ENCODE results near the gene VDR.

VDR gene

DNA sequence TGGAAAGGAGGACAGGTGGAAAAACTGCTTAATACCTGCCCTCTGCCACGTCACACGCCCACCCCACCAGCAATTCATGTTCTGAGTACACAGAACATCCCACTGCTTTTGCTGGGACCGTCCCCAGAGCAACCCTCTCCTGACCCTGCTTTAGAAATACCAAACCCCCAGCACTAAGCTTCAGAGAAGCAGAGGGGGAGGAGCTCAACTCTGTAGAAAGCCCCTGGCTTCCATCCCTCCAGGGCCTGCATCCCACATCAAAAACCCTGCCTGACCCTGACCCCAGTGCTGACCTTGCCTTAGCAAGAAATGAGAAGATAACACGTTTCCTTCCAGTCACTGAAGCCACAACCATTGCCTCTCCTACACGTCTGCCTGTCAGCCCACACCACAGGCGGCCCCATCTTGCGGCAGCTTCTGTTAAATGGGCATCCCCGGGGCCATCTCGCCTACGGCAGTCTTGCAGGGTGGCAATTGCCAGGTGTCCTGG, 19.7 kb downstream of the VDR start:
- no peak for ATAC-seq
- no peak for TF ChIP-seq GLIS3 (CRISPR knock-in tag; IDR thresholded peaks at IDR 0.05)
- no peak for TF ChIP-seq ZFP30 (CRISPR knock-in tag; IDR thresholded peaks at IDR 0.05)
- no peak for TF ChIP-seq TCF4 (CRISPR knock-in tag; IDR thresholded peaks at IDR 0.05; ENCODE audit: borderline replicate concordance)
- no peak for TF ChIP-seq TOX (CRISPR knock-in tag; IDR thresholded peaks at IDR 0.05; ENCODE audit: borderline replicate concordance)
- TF ChIP-seq, protein P1, sequence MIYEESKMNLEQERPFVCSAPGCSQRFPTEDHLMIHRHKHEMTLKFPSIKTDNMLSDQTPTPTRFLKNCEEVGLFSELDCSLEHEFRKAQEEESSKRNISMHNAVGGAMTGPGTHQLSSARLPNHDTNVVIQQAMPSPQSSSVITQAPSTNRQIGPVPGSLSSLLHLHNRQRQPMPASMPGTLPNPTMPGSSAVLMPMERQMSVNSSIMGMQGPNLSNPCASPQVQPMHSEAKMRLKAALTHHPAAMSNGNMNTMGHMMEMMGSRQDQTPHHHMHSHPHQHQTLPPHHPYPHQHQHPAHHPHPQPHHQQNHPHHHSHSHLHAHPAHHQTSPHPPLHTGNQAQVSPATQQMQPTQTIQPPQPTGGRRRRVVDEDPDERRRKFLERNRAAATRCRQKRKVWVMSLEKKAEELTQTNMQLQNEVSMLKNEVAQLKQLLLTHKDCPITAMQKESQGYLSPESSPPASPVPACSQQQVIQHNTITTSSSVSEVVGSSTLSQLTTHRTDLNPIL (CRISPR knock-in tag; IDR thresholded peaks at IDR 0.05; ENCODE audit: low read depth) = no peak
- TF ChIP-seq PPARA (CRISPR knock-in tag; IDR thresholded peaks at IDR 0.05; ENCODE audit: borderline replicate concordance) = no peak
- TF ChIP-seq ISL1 (CRISPR knock-in tag; IDR thresholded peaks at IDR 0.05) = no peak
- no peak for TF ChIP-seq CSDC2 (CRISPR knock-in tag; IDR thresholded peaks at IDR 0.05)
- no peak for TF ChIP-seq BACH2 (CRISPR knock-in tag; IDR thresholded peaks at IDR 0.05; ENCODE audit: borderline replicate concordance)
- no peak for TF ChIP-seq ZNF70 (CRISPR knock-in tag; IDR thresholded peaks at IDR 0.05)
- TF ChIP-seq ESRRG (CRISPR knock-in tag; IDR thresholded peaks at IDR 0.05) = no peak
- TF ChIP-seq RARB (CRISPR knock-in tag; IDR thresholded peaks at IDR 0.05) = no peak
- no peak for TF ChIP-seq ZNF8 (CRISPR knock-in tag; IDR thresholded peaks at IDR 0.05)

DNA sequence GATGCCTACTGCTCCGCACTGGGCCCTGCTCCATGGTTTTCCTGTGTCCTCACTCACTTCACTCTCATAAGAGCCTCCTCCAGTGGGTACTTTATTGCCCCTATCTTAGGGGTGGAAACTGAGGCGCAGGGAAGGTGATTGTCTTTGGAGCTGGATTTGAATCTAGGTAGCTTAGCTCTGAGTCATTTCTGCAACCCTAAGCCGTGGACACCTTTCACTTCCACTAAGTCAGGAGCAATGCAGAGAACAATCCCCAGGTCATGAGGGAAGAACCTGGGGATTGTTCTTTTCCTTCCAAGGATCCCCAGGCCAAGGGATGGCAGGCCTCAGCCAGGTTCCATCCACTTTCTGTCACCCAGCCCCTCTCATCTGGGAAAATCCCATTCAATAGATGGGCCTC, 20.3 kb downstream of the VDR start:
- no peak for ATAC-seq

GRCh38 chr12:47883663-47884195, 21.1 kb downstream of the VDR start:
- ATAC-seq = no peak
- TF ChIP-seq, protein P2, sequence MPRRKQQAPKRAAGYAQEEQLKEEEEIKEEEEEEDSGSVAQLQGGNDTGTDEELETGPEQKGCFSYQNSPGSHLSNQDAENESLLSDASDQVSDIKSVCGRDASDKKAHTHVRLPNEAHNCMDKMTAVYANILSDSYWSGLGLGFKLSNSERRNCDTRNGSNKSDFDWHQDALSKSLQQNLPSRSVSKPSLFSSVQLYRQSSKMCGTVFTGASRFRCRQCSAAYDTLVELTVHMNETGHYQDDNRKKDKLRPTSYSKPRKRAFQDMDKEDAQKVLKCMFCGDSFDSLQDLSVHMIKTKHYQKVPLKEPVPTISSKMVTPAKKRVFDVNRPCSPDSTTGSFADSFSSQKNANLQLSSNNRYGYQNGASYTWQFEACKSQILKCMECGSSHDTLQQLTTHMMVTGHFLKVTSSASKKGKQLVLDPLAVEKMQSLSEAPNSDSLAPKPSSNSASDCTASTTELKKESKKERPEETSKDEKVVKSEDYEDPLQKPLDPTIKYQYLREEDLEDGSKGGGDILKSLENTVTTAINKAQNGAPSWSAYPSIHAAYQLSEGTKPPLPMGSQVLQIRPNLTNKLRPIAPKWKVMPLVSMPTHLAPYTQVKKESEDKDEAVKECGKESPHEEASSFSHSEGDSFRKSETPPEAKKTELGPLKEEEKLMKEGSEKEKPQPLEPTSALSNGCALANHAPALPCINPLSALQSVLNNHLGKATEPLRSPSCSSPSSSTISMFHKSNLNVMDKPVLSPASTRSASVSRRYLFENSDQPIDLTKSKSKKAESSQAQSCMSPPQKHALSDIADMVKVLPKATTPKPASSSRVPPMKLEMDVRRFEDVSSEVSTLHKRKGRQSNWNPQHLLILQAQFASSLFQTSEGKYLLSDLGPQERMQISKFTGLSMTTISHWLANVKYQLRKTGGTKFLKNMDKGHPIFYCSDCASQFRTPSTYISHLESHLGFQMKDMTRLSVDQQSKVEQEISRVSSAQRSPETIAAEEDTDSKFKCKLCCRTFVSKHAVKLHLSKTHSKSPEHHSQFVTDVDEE (CRISPR knock-in tag; IDR thresholded peaks at IDR 0.05) = no peak
- TF ChIP-seq BACH2 (CRISPR knock-in tag; IDR thresholded peaks at IDR 0.05; ENCODE audit: borderline replicate concordance) (no peak), RARB (CRISPR knock-in tag; IDR thresholded peaks at IDR 0.05) (no peak), ISL1 (CRISPR knock-in tag; IDR thresholded peaks at IDR 0.05) (no peak), GLIS3 (CRISPR knock-in tag; IDR thresholded peaks at IDR 0.05) (no peak), ZNF70 (CRISPR knock-in tag; IDR thresholded peaks at IDR 0.05) (no peak), SNAI2 (CRISPR knock-in tag; IDR thresholded peaks at IDR 0.05) (no peak), CSDC2 (CRISPR knock-in tag; IDR thresholded peaks at IDR 0.05) (no peak), PPARA (CRISPR knock-in tag; IDR thresholded peaks at IDR 0.05; ENCODE audit: borderline replicate concordance) (no peak), ZFP3 (CRISPR knock-in tag; IDR thresholded peaks at IDR 0.05) (no peak), ARNTL (CRISPR knock-in tag; IDR thresholded peaks at IDR 0.05; ENCODE audit: borderline replicate concordance, low read depth) (no peak), ZNF8 (CRISPR knock-in tag; IDR thresholded peaks at IDR 0.05) (no peak), ZNF565 (CRISPR knock-in tag; conservative IDR thresholded peaks at IDR 0.05; ENCODE audit: low read depth) (no peak)
- TF ChIP-seq, protein P3, sequence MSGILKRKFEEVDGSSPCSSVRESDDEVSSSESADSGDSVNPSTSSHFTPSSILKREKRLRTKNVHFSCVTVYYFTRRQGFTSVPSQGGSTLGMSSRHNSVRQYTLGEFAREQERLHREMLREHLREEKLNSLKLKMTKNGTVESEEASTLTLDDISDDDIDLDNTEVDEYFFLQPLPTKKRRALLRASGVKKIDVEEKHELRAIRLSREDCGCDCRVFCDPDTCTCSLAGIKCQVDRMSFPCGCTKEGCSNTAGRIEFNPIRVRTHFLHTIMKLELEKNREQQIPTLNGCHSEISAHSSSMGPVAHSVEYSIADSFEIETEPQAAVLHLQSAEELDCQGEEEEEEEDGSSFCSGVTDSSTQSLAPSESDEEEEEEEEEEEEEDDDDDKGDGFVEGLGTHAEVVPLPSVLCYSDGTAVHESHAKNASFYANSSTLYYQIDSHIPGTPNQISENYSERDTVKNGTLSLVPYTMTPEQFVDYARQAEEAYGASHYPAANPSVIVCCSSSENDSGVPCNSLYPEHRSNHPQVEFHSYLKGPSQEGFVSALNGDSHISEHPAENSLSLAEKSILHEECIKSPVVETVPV (CRISPR knock-in tag; IDR thresholded peaks at IDR 0.05) = no peak

More for the DNA sequence above, 20.3 kb downstream of the VDR start:
- TF ChIP-seq ARNTL (CRISPR knock-in tag; IDR thresholded peaks at IDR 0.05; ENCODE audit: borderline replicate concordance, low read depth) (no peak), GLIS3 (CRISPR knock-in tag; IDR thresholded peaks at IDR 0.05) (no peak), ZFP30 (CRISPR knock-in tag; IDR thresholded peaks at IDR 0.05) (no peak)
- TF ChIP-seq, protein P1 (CRISPR knock-in tag; IDR thresholded peaks at IDR 0.05; ENCODE audit: low read depth) = no peak

DNA sequence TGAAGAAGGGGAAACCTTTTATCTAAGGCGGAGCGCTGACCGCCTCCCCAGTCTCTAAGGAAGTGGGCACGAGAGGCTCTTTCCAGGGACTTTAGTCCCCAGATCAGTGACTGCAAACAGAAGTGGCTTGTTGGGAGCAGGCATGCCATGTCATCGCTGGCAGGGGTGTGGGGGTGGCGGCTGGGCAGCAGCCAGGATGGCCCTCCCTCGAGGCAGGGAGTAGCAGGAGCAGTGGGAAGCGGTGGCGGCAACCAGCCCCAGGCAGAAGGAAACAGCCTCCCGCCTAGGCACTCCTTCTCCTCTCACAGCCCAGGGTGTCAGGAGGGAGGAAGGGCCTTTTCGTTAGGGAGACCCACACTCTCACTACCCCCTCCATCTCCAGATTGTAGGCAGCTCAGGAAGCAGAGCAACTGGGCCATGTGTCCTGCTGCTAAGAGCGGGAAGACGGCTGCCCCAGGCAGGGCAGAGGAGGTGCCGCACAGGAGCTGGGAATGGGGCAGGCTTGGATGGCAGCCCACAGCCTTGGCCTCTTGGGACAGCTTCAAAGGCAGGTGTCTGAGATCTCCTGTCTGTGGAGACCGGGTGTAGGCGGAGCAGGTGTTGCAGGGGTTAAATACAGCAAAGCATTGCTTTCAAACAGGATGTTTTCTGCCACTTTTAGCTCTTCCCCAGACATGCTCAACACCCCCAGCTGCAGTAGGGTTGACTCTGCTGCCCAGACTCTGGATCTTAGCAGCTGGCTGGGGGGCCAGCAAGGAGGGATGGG, 21.8 kb downstream of the VDR start:
- no peak; the same call in 2 of the 3 replicates for ATAC-seq
- TF ChIP-seq GLIS3 (CRISPR knock-in tag; IDR thresholded peaks at IDR 0.05) = no peak
- no peak for TF ChIP-seq ZFP30 (CRISPR knock-in tag; IDR thresholded peaks at IDR 0.05)
- TF ChIP-seq ISL1 (CRISPR knock-in tag; IDR thresholded peaks at IDR 0.05) = no peak
- TF ChIP-seq TOX (CRISPR knock-in tag; IDR thresholded peaks at IDR 0.05; ENCODE audit: borderline replicate concordance) = no peak
- TF ChIP-seq, protein P3 (CRISPR knock-in tag; IDR thresholded peaks at IDR 0.05) = no peak
- TF ChIP-seq ZFP3 (CRISPR knock-in tag; IDR thresholded peaks at IDR 0.05) = no peak
- TF ChIP-seq OSR1 (CRISPR knock-in tag; IDR thresholded peaks at IDR 0.05) = no peak
- no peak for TF ChIP-seq PPARA (CRISPR knock-in tag; IDR thresholded peaks at IDR 0.05; ENCODE audit: borderline replicate concordance)
- TF ChIP-seq RARB (CRISPR knock-in tag; IDR thresholded peaks at IDR 0.05) = no peak
- TF ChIP-seq BACH2 (CRISPR knock-in tag; IDR thresholded peaks at IDR 0.05; ENCODE audit: borderline replicate concordance) = no peak
- no peak for TF ChIP-seq POU6F1 (CRISPR knock-in tag; IDR thresholded peaks at IDR 0.05; ENCODE audit: borderline replicate concordance, low read depth)
- TF ChIP-seq ARNTL (CRISPR knock-in tag; IDR thresholded peaks at IDR 0.05; ENCODE audit: borderline replicate concordance, low read depth) = no peak
- no peak for TF ChIP-seq CSDC2 (CRISPR knock-in tag; IDR thresholded peaks at IDR 0.05)
- no peak for TF ChIP-seq ZNF70 (CRISPR knock-in tag; IDR thresholded peaks at IDR 0.05)
- TF ChIP-seq ZNF8 (CRISPR knock-in tag; IDR thresholded peaks at IDR 0.05) = no peak
- TF ChIP-seq ZNF565 (CRISPR knock-in tag; conservative IDR thresholded peaks at IDR 0.05; ENCODE audit: low read depth) = no peak
